Measurements from ENCODE around the gene RPH3AL.

GRCh38 chr17:290121-290521, 62.5 kb downstream of the RPH3AL start:
- TF ChIP-seq CTCF (IDR thresholded peaks at IDR 0.05) (no peak), POLR2A (IDR thresholded peaks at IDR 0.05) (no peak)
